ENCODE measurements around the gene CHSY1.

The CHSY1 gene

GRCh38 chr15:101275018-101275417 is 23.2 kb upstream of the CHSY1 start:
- TF ChIP-seq CTCF (IDR thresholded peaks at IDR 0.05), result no peak

- no peak for TF ChIP-seq CTCF (IDR thresholded peaks at IDR 0.05)
Measured at GRCh38 chr15:101273534-101273933, 21.7 kb upstream of the CHSY1 start.

- TF ChIP-seq CTCF (IDR thresholded peaks at IDR 0.05), result no peak
Measured at GRCh38 chr15:101272584-101272983, 20.7 kb upstream of the CHSY1 start.

GRCh38 chr15:101269479-101270223 is 17.8 kb upstream of the CHSY1 start:
- peak; percentile 52 for TF ChIP-seq CTCF (IDR thresholded peaks at IDR 0.05)

GRCh38 chr15:101267320-101268104 is 15.7 kb upstream of the CHSY1 start:
- TF ChIP-seq CTCF (IDR thresholded peaks at IDR 0.05), result no peak

GRCh38 chr15:101266787-101267186 is 14.9 kb upstream of the CHSY1 start:
- TF ChIP-seq CTCF (IDR thresholded peaks at IDR 0.05), result no peak

GRCh38 chr15:101266034-101266433 is 14.2 kb upstream of the CHSY1 start:
- no peak for TF ChIP-seq CTCF (IDR thresholded peaks at IDR 0.05)
